Upper lobe of left lung (tissue), 4 donors: ENCODE measurements around the gene MCF2L2.

ENCODE experiments used
- POLR2A ChIP-seq, 4 donors: fragments of 450-650 bp; IDR thresholded peaks; one replicate each; pipeline ENCODE4 v1.5.1; 2016 to 2017; ENCODE audit warnings: antibody characterized with exemption in 4 of 4, mild to moderate bottlenecking in 2 of 4
- TF ChIP-seq, protein P1 (sequence below), 6 experiments: fragments of 450-650 bp in 4 of 6; fragments of 200-600 bp in 2 of 6; sonication (generic) in 2 of 6; IDR thresholded peaks; one replicate each; pipeline ENCODE4 v1.5.1; 2016 to 2019; ENCODE audit warnings: antibody characterized with exemption in 6 of 6

DNA sequence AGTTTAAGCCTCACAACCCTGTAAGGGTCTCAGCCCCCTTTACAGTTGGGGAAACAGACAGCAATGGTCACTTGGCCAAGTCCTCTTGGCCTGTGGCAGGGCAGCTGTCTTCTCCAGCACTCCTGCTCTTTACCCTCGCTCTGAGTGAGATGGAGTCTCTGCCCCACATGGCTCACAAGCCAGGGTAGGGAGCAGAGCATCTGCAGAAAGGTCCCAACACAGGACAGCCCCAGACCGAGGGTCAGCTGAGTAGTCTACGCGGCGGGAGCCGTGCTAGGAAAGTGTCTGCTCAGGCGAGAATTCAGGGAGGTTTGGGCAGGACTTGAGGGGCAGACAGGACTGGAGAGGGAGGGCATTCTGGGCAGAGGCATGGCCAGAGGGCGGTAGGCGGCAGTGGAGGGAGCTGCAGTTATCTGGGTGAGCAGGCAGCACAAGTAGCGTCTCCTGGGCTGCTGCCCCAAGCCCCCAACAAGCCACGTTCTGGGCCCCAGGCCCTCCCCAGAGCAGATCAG lies 247.6 kb downstream of the MCF2L2 start:
- TF ChIP-seq, protein P1, sequence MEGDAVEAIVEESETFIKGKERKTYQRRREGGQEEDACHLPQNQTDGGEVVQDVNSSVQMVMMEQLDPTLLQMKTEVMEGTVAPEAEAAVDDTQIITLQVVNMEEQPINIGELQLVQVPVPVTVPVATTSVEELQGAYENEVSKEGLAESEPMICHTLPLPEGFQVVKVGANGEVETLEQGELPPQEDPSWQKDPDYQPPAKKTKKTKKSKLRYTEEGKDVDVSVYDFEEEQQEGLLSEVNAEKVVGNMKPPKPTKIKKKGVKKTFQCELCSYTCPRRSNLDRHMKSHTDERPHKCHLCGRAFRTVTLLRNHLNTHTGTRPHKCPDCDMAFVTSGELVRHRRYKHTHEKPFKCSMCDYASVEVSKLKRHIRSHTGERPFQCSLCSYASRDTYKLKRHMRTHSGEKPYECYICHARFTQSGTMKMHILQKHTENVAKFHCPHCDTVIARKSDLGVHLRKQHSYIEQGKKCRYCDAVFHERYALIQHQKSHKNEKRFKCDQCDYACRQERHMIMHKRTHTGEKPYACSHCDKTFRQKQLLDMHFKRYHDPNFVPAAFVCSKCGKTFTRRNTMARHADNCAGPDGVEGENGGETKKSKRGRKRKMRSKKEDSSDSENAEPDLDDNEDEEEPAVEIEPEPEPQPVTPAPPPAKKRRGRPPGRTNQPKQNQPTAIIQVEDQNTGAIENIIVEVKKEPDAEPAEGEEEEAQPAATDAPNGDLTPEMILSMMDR (IDR thresholded peaks at IDR 0.05) = no peak
- no peak for TF ChIP-seq POLR2A (IDR thresholded peaks at IDR 0.05)
